GM18870 (cell line): ENCODE data around the gene TP63.

ENCODE experiments used
- ATAC-seq: cut with Tn5 transposase; IDR thresholded peaks from one replicate; pipeline ENCODE4 v1.9.1; 2021; ENCODE audit warnings: moderate library complexity; ENCODE audit not compliant: unreplicated experiment

Gene TP63

GRCh38 chr3:189902230-189903186 is 271.3 kb downstream of the TP63 start:
- ATAC-seq, result no peak

- ATAC-seq, result no peak
Measured at GRCh38 chr3:189903562-189904250, 272.5 kb downstream of the TP63 start.

GRCh38 chr3:189907803-189908202 is 276.6 kb downstream of the TP63 start:
- no peak for ATAC-seq

GRCh38 chr3:189908646-189909045 is 277.5 kb downstream of the TP63 start:
- no peak for ATAC-seq

GRCh38 chr3:189909139-189909538 is 277.9 kb downstream of the TP63 start:
- no peak for ATAC-seq

- no peak for ATAC-seq
Measured at GRCh38 chr3:189909573-189909972, 278.4 kb downstream of the TP63 start.

- no peak for ATAC-seq
Measured at GRCh38 chr3:189911001-189911400, 279.8 kb downstream of the TP63 start.

GRCh38 chr3:189914799-189915198 is 283.6 kb downstream of the TP63 start:
- no peak for ATAC-seq

GRCh38 chr3:189921770-189922169 is 290.6 kb downstream of the TP63 start:
- ATAC-seq, result no peak

GRCh38 chr3:189927975-189928895 is 297.0 kb downstream of the TP63 start:
- ATAC-seq, result no peak

- no peak for ATAC-seq
Measured at GRCh38 chr3:189936201-189936945, 305.2 kb downstream of the TP63 start.

GRCh38 chr3:189937302-189938127 is 306.3 kb downstream of the TP63 start:
- ATAC-seq, result no peak

GRCh38 chr3:189941125-189941524 is 309.9 kb downstream of the TP63 start:
- ATAC-seq, result no peak

- no peak for ATAC-seq
Measured at GRCh38 chr3:189941679-189942078, 310.5 kb downstream of the TP63 start.

GRCh38 chr3:189942948-189943347 is 311.8 kb downstream of the TP63 start:
- ATAC-seq, result no peak

GRCh38 chr3:189944285-189945145 is 313.3 kb downstream of the TP63 start:
- ATAC-seq, result no peak

- ATAC-seq, result no peak
Measured at GRCh38 chr3:189945935-189946709, 314.9 kb downstream of the TP63 start.
